B cell (primary cell): Measurements from ENCODE around the gene OR52E5. TPM values are rescaled to one million over a fixed set of nuclear protein-coding genes. Genes with fewer than 3 reads are reported as not detected.

ENCODE experiments used
- ATAC-seq: fragments of 200-7000 bp; cut with Tn5 transposase; one replicate; pipeline ENCODE4 v1.10.0; 2021; ENCODE audit warnings: low read depth, mild to moderate bottlenecking, moderate number of reproducible peaks, moderate library complexity
- CTCF ChIA-PET: fragments of 350-600 bp; sonication (Branson Sonifier 250); formaldehyde crosslinking; loops from one replicate; lab custom pipeline; 2021; ENCODE audit warnings: antibody characterized with exemption, inconsistent platforms; lab: Charles Lee
- POLR2A ChIA-PET: fragments of 350-600 bp; sonication (Branson Sonifier 250); formaldehyde crosslinking; loops from one replicate; lab custom pipeline; 2021; ENCODE audit warnings: antibody characterized with exemption; lab: Charles Lee
- DNase-seq: peaks from one replicate; pipeline ENCODE4 v3.0.0; 2013
- H2AFZ ChIP-seq: 2 replicates; pipeline ENCODE4 v1.6.1; 2012; ENCODE audit warnings: mild to moderate bottlenecking, low read depth, low read length; ENCODE audit not compliant: insufficient read depth, poor library complexity, severe bottlenecking
- H3K27ac ChIP-seq, 2 donors: 1 replicate in 1 of 2; 2 replicates in 1 of 2; pipeline ENCODE4 v1.5.1; 2012 to 2013; ENCODE audit warnings: low read length in 2 of 2, mild to moderate bottlenecking in 2 of 2, moderate library complexity in 1 of 2
- H3K27me3 ChIP-seq, 4 experiments: fragments of 200-600 bp in 1 of 4; sonication (generic) in 1 of 4; replicated peaks in 1 of 4; 1 replicate in 2 of 4; 2 replicates in 2 of 4; pipeline versions ENCODE4 v1.6.1 to v1.7.0; 2013 to 2016; ENCODE audit warnings: low read length in 3 of 4, mild to moderate bottlenecking in 2 of 4, mixed read lengths in 1 of 4, moderate library complexity in 1 of 4; ENCODE audit not compliant: insufficient read depth in 4 of 4, control insufficient read depth in 3 of 4; ENCODE audit errors: control extremely low read depth in 1 of 4
- H3K36me3 ChIP-seq, 2 experiments: replicated peaks in 1 of 2; 1 replicate in 1 of 2; 2 replicates in 1 of 2; pipeline versions ENCODE4 v1.6.1 to v1.7.1; 2013; ENCODE audit warnings: low read length in 1 of 2; ENCODE audit not compliant: insufficient read depth in 2 of 2, control insufficient read depth in 1 of 2; ENCODE audit errors: control extremely low read depth in 1 of 2, extremely low read depth in 1 of 2
- H3K4me1 ChIP-seq, 2 donors: fragments of 200-600 bp in 1 of 2; sonication (generic) in 1 of 2; 1 replicate in 1 of 2; 2 replicates in 1 of 2; pipeline versions ENCODE4 v1.5.1 to v1.6.1; 2013 to 2017; ENCODE audit warnings: low read length in 2 of 2; ENCODE audit not compliant: control insufficient read depth in 2 of 2, insufficient read depth in 2 of 2
- H3K4me2 ChIP-seq: replicated peaks from 2 replicates; pipeline ENCODE3; 2012; ENCODE audit warnings: mild to moderate bottlenecking, low read depth, low read length; ENCODE audit not compliant: poor library complexity, severe bottlenecking
- H3K4me3 ChIP-seq, 5 experiments: fragments of 200-600 bp in 1 of 5; sonication (generic) in 1 of 5; 1 replicate in 3 of 5; 2 replicates in 2 of 5; pipeline versions ENCODE4 v1.5.1 to v1.7.0; 2011 to 2016; ENCODE audit warnings: low read length in 4 of 5, mild to moderate bottlenecking in 4 of 5, low read depth in 2 of 5, control low read depth in 1 of 5, moderate library complexity in 1 of 5; ENCODE audit not compliant: insufficient read depth in 1 of 5; ENCODE audit errors: control extremely low read depth in 1 of 5, extremely low read depth in 1 of 5
- H3K79me2 ChIP-seq: fragments of 200-600 bp; sonication (generic); one replicate; pipeline ENCODE4 v1.6.0; 2016; ENCODE audit warnings: low read length; ENCODE audit not compliant: control insufficient read depth, insufficient read depth
- H3K9ac ChIP-seq: fragments of 200-600 bp; sonication (generic); 2 replicates; pipeline ENCODE4 v1.6.1; 2017; ENCODE audit warnings: mild to moderate bottlenecking, low read length, moderate library complexity
- H3K9me3 ChIP-seq, 3 donors: one replicate each; pipeline versions ENCODE4 v1.6.1 to v1.7.1; 2013; ENCODE audit warnings: low read length in 2 of 3; ENCODE audit not compliant: control insufficient read depth in 2 of 3, insufficient read depth in 1 of 3; ENCODE audit errors: control extremely low read depth in 1 of 3
- H4K20me1 ChIP-seq: 2 replicates; pipeline ENCODE4 v1.6.0; 2012; ENCODE audit warnings: mild to moderate bottlenecking, low read length; ENCODE audit not compliant: insufficient read depth, control insufficient read depth, poor library complexity, severe bottlenecking
- H3K27ac Mint-ChIP-seq: one replicate; pipeline ENCODE4 v1.8.0; 2021; ENCODE audit warnings: mixed read lengths
- H3K27me3 Mint-ChIP-seq: one replicate; pipeline ENCODE4 v1.8.0; 2021; ENCODE audit warnings: mixed read lengths
- H3K4me1 Mint-ChIP-seq: one replicate; pipeline ENCODE4 v1.8.0; 2021; ENCODE audit warnings: mixed read lengths
- H3K4me3 Mint-ChIP-seq: one replicate; pipeline ENCODE4 v1.8.0; 2021; ENCODE audit warnings: mixed read lengths
- H3K9me3 Mint-ChIP-seq: one replicate; pipeline ENCODE4 v1.8.0; 2022; ENCODE audit warnings: mixed read lengths; ENCODE audit not compliant: insufficient read depth
- EZH2 ChIP-seq: IDR thresholded peaks from 2 replicates; pipeline ENCODE4 v1.6.1; 2012; ENCODE audit warnings: borderline replicate concordance, low read depth, mild to moderate bottlenecking, moderate library complexity, low read length; ENCODE audit not compliant: insufficient read depth, poor library complexity, severe bottlenecking
- WGBS: methylation state at CpG from one replicate; pipeline ENCODE4 v1.1.5; 2013; ENCODE audit warnings: missing lambda C conversion rate; ENCODE audit not compliant: insufficient coverage; 5-methylcytosine and 5-hydroxymethylcytosine counted together
- intact Hi-C: fragments of 100-400 bp; cut with micrococcal nuclease; formaldehyde crosslinking; loops from one replicate; pipeline ENCODE4 v1.10.0; 2022
- polyA plus RNA-seq: library from polyadenylated mRNA; depleted of rRNA; stranded (reverse); fragments of >200 nt; gene quantifications from 2 replicates; pipeline ENCODE4 v1.2.3, GENCODE V29; 2012
- total RNA-seq, 2 donors: library from RNA; stranded (reverse); fragments of 120-200 nt in 1 of 2; gene quantifications; 1 replicate in 1 of 2; 2 replicates in 1 of 2; pipeline versions ENCODE4 v1.2.3 to v1.2.4, GENCODE V29; 2013 to 2022
- TF ChIP-seq, protein P1 (sequence below): fragments of 200-600 bp; IDR thresholded peaks from one replicate; pipeline ENCODE4 v1.8.0; 2022; ENCODE audit warnings: antibody characterized with exemption, mild to moderate bottlenecking

The OR52E5 gene
- total and polyA plus RNA-seq, 2 donors (not counting 1 experiment from before 2014, with no cell fraction given) = not detected

DNA sequence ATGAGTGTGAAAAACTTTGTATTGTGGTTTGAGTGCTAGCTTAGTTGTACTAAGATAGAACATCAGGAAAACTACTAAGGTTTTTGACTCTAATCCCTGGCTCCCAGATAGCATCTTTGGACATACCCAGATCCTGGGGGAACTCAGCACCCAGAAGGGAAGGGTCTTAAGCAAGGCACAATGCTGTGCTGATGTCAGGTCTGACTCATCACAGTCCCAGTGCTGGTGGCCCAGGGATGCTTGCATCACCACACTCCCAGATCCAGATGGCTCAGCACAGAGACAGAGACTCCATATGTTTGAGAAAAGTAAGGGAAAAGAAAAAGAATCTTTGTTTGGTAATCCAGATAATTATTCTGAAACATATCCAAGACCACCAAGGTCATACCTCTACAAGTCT is 30.8 kb downstream of the OR52E5 start:
- Mint-ChIP-seq H3K27me3 (no peaks in the 10 kb centered on the region), H3K4me3 (no peak overlapping the region), H3K27ac (no peak overlapping the region), H3K4me1 (no peaks in the 10 kb centered on the region), H3K9me3 (peaks cover 7% of the 10 kb centered on the region)
- Histone ChIP-seq H3K36me3 (no peaks in the 10 kb centered on the region), H3K79me2 (no peaks in the 10 kb centered on the region), H4K20me1 (no peaks in the 10 kb centered on the region), H3K27ac (no peak overlapping the region), H3K4me3 (no peak overlapping the region), H3K9ac (no peak overlapping the region), H3K4me1 (no peaks in the 10 kb centered on the region), H2AFZ (no peak overlapping the region), H3K27me3 (no peaks in the 10 kb centered on the region), H3K4me2 (no peak overlapping the region), H3K9me3 (peaks cover 0 to 17% (median 2%) of the 10 kb centered on the region in 3 donors)
- ATAC-seq (no peak), DNase-seq (no peak)
- ChIA-PET CTCF (no interaction called here), POLR2A (no interaction called here)
- TF ChIP-seq, protein P1, sequence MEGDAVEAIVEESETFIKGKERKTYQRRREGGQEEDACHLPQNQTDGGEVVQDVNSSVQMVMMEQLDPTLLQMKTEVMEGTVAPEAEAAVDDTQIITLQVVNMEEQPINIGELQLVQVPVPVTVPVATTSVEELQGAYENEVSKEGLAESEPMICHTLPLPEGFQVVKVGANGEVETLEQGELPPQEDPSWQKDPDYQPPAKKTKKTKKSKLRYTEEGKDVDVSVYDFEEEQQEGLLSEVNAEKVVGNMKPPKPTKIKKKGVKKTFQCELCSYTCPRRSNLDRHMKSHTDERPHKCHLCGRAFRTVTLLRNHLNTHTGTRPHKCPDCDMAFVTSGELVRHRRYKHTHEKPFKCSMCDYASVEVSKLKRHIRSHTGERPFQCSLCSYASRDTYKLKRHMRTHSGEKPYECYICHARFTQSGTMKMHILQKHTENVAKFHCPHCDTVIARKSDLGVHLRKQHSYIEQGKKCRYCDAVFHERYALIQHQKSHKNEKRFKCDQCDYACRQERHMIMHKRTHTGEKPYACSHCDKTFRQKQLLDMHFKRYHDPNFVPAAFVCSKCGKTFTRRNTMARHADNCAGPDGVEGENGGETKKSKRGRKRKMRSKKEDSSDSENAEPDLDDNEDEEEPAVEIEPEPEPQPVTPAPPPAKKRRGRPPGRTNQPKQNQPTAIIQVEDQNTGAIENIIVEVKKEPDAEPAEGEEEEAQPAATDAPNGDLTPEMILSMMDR = no peak
- TF ChIP-seq EZH2 = no peak
- intact Hi-C loops = no loop called here

DNA sequence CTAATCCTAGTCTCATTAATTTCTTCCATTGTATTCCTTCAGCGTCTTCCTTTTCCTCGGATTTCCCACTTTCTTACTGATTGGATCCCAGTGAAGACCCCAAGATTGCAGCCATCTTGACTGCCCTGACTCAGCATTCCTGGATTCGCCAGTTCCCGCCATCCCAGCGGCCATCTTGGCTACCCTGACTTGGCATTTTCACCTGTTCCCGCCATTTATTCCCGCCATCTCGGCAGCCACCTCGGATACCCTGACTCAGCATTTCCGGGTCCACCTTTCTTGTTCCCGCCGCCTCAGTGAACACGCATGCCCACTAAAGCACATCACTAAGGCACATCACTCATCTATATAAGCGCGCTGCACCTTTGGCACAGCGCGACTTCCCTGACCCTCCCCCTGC is 35.3 kb downstream of the OR52E5 start:
- Histone ChIP-seq H3K9me3 (peaks cover 0 to 41% (median 2%) of the 10 kb centered on the region in 3 donors), H3K4me3 (no peak overlapping the region), H3K27ac (no peak overlapping the region), H3K4me2 (no peak overlapping the region), H4K20me1 (no peaks in the 10 kb centered on the region), H3K27me3 (no peaks in the 10 kb centered on the region), H3K9ac (no peak overlapping the region), H3K4me1 (no peaks in the 10 kb centered on the region), H2AFZ (no peak overlapping the region), H3K79me2 (no peaks in the 10 kb centered on the region), H3K36me3 (no peaks in the 10 kb centered on the region)
- peaks cover 7% of the 10 kb centered on the region for H3K9me3 Mint-ChIP-seq
- DNase-seq (no peak), ATAC-seq (no peak)
- CTCF ChIA-PET = no interaction called here
- POLR2A ChIA-PET = no interaction called here
- H3K27ac Mint-ChIP-seq = no peak overlapping the region
- no peak for TF ChIP-seq EZH2
- TF ChIP-seq, protein P1 = no peak
- no peaks in the 10 kb centered on the region for H3K4me1 Mint-ChIP-seq
- intact Hi-C loops = no loop called here
- H3K4me3 Mint-ChIP-seq = no peak overlapping the region
- 98% methylated on average over 17 of the region's 17 CpGs for WGBS
- H3K27me3 Mint-ChIP-seq = no peaks in the 10 kb centered on the region
